Measurements from ENCODE around the gene MLN.
A peak's percentile ranks its signal among the peaks of the same experiment; 100 is the strongest.

MLN gene

GRCh38 chr6:33788694-33789549 is 14.9 kb downstream of the MLN start, which contains the start of gene LEMD2:
Gene LEMD2 (minus strand): TSS chr6:33789130. CDS start chr6:33789116, 14 bp downstream.
- TF ChIP-seq TCF4 (CRISPR knock-in tag; IDR thresholded peaks at IDR 0.05; ENCODE audit: borderline replicate concordance) (no peak), SNAI2 (CRISPR knock-in tag; IDR thresholded peaks at IDR 0.05) (peak; percentile 98), ZFP3 (CRISPR knock-in tag; IDR thresholded peaks at IDR 0.05) (peak; percentile 85), CSRNP3 (CRISPR knock-in tag; IDR thresholded peaks at IDR 0.05) (no peak), BACH2 (CRISPR knock-in tag; IDR thresholded peaks at IDR 0.05; ENCODE audit: borderline replicate concordance) (0 out of 2 replicates have a peak, but pooled peaks have one; percentile 52), OSR1 (CRISPR knock-in tag; IDR thresholded peaks at IDR 0.05) (no peak), ARNTL (CRISPR knock-in tag; IDR thresholded peaks at IDR 0.05; ENCODE audit: borderline replicate concordance, low read depth) (no peak), CSDC2 (CRISPR knock-in tag; IDR thresholded peaks at IDR 0.05) (peak; percentile 96), RARB (CRISPR knock-in tag; IDR thresholded peaks at IDR 0.05) (no peak), TOX (CRISPR knock-in tag; IDR thresholded peaks at IDR 0.05; ENCODE audit: borderline replicate concordance) (no peak), GLIS3 (CRISPR knock-in tag; IDR thresholded peaks at IDR 0.05) (no peak), ZFP30 (CRISPR knock-in tag; IDR thresholded peaks at IDR 0.05) (no peak), ZNF565 (CRISPR knock-in tag; conservative IDR thresholded peaks at IDR 0.05; ENCODE audit: low read depth) (no peak), ZNF8 (CRISPR knock-in tag; IDR thresholded peaks at IDR 0.05) (no peak), ESRRG (CRISPR knock-in tag; IDR thresholded peaks at IDR 0.05) (no peak), PPARA (CRISPR knock-in tag; IDR thresholded peaks at IDR 0.05; ENCODE audit: borderline replicate concordance) (no peak), ZNF70 (CRISPR knock-in tag; IDR thresholded peaks at IDR 0.05) (no peak), ZC3H10 (CRISPR knock-in tag; IDR thresholded peaks at IDR 0.05) (peak; percentile 23; the same call in 1 of the 2 replicates), ISL1 (CRISPR knock-in tag; IDR thresholded peaks at IDR 0.05) (no peak)
- TF ChIP-seq, protein P1, sequence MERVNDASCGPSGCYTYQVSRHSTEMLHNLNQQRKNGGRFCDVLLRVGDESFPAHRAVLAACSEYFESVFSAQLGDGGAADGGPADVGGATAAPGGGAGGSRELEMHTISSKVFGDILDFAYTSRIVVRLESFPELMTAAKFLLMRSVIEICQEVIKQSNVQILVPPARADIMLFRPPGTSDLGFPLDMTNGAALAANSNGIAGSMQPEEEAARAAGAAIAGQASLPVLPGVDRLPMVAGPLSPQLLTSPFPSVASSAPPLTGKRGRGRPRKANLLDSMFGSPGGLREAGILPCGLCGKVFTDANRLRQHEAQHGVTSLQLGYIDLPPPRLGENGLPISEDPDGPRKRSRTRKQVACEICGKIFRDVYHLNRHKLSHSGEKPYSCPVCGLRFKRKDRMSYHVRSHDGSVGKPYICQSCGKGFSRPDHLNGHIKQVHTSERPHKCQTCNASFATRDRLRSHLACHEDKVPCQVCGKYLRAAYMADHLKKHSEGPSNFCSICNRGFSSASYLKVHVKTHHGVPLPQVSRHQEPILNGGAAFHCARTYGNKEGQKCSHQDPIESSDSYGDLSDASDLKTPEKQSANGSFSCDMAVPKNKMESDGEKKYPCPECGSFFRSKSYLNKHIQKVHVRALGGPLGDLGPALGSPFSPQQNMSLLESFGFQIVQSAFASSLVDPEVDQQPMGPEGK (CRISPR knock-in tag; IDR thresholded peaks at IDR 0.05; ENCODE audit: borderline replicate concordance) = no peak
- TF ChIP-seq, protein P2, sequence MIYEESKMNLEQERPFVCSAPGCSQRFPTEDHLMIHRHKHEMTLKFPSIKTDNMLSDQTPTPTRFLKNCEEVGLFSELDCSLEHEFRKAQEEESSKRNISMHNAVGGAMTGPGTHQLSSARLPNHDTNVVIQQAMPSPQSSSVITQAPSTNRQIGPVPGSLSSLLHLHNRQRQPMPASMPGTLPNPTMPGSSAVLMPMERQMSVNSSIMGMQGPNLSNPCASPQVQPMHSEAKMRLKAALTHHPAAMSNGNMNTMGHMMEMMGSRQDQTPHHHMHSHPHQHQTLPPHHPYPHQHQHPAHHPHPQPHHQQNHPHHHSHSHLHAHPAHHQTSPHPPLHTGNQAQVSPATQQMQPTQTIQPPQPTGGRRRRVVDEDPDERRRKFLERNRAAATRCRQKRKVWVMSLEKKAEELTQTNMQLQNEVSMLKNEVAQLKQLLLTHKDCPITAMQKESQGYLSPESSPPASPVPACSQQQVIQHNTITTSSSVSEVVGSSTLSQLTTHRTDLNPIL (CRISPR knock-in tag; IDR thresholded peaks at IDR 0.05; ENCODE audit: low read depth) = no peak
- TF ChIP-seq, protein P3, sequence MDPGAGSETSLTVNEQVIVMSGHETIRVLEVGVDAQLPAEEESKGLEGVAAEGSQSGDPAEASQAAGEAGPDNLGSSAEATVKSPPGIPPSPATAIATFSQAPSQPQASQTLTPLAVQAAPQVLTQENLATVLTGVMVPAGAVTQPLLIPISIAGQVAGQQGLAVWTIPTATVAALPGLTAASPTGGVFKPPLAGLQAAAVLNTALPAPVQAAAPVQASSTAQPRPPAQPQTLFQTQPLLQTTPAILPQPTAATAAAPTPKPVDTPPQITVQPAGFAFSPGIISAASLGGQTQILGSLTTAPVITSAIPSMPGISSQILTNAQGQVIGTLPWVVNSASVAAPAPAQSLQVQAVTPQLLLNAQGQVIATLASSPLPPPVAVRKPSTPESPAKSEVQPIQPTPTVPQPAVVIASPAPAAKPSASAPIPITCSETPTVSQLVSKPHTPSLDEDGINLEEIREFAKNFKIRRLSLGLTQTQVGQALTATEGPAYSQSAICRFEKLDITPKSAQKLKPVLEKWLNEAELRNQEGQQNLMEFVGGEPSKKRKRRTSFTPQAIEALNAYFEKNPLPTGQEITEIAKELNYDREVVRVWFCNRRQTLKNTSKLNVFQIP (CRISPR knock-in tag; IDR thresholded peaks at IDR 0.05; ENCODE audit: borderline replicate concordance, low read depth) = no peak
- TF ChIP-seq, protein P4, sequence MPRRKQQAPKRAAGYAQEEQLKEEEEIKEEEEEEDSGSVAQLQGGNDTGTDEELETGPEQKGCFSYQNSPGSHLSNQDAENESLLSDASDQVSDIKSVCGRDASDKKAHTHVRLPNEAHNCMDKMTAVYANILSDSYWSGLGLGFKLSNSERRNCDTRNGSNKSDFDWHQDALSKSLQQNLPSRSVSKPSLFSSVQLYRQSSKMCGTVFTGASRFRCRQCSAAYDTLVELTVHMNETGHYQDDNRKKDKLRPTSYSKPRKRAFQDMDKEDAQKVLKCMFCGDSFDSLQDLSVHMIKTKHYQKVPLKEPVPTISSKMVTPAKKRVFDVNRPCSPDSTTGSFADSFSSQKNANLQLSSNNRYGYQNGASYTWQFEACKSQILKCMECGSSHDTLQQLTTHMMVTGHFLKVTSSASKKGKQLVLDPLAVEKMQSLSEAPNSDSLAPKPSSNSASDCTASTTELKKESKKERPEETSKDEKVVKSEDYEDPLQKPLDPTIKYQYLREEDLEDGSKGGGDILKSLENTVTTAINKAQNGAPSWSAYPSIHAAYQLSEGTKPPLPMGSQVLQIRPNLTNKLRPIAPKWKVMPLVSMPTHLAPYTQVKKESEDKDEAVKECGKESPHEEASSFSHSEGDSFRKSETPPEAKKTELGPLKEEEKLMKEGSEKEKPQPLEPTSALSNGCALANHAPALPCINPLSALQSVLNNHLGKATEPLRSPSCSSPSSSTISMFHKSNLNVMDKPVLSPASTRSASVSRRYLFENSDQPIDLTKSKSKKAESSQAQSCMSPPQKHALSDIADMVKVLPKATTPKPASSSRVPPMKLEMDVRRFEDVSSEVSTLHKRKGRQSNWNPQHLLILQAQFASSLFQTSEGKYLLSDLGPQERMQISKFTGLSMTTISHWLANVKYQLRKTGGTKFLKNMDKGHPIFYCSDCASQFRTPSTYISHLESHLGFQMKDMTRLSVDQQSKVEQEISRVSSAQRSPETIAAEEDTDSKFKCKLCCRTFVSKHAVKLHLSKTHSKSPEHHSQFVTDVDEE (CRISPR knock-in tag; IDR thresholded peaks at IDR 0.05) = peak; percentile 99
- ATAC-seq = peak; percentile 92
